HEK293 (cell line): ENCODE results near the gene ARFGAP1.

Source experiments
- CTCF ChIA-PET: fragments of 350-600 bp; formaldehyde crosslinking; extraction: SDS; loops from one replicate; lab custom pipeline; 2021; ENCODE audit warnings: antibody characterized with exemption; lab: Yijun Ruan, JAX
- POLR2A ChIA-PET: fragments of 300-600 bp; formaldehyde crosslinking; extraction: SDS; loops from one replicate; lab custom pipeline; 2020; ENCODE audit warnings: antibody characterized with exemption, inconsistent platforms; lab: Yijun Ruan, JAX
- H3K27ac ChIP-seq: fragments of 200-500 bp; sonication (Bioruptor generic); 2 replicates; pipeline ENCODE4 v1.5.1; 2014; ENCODE audit warnings: low read depth, low read length, control low read depth, inconsistent platforms; ENCODE audit errors: extremely low read depth
- H3K36me3 ChIP-seq, 2 experiments: fragments of 200-500 bp in 1 of 2; sonication (Bioruptor generic) in 1 of 2; 1 replicate in 1 of 2; 2 replicates in 1 of 2; pipeline ENCODE4 v1.5.1; 2014 to 2017; ENCODE audit warnings: inconsistent platforms in 2 of 2, low read length in 2 of 2; ENCODE audit not compliant: control insufficient read depth in 2 of 2, insufficient read depth in 1 of 2
- H3K4me1 ChIP-seq: fragments of 200-500 bp; sonication (Bioruptor generic); 2 replicates; pipeline ENCODE4 v1.5.1; 2014; ENCODE audit warnings: mild to moderate bottlenecking, low read length, inconsistent platforms; ENCODE audit not compliant: control insufficient read depth, insufficient read depth
- H3K4me3 ChIP-seq: 2 replicates; pipeline ENCODE4 v1.5.1; 2011; ENCODE audit warnings: low read depth, mild to moderate bottlenecking, control low read depth, low read length, moderate library complexity
- H3K9me3 ChIP-seq: fragments of 200-500 bp; sonication (Bioruptor generic); 2 replicates; pipeline ENCODE4 v1.5.1; 2014; ENCODE audit warnings: low read depth, low read length, inconsistent platforms; ENCODE audit not compliant: control insufficient read depth, insufficient read depth
- CTCF ChIP-seq: fragments of 450-650 bp; formaldehyde crosslinking; IDR thresholded peaks from 2 replicates; pipeline ENCODE4 v1.5.1; 2016; ENCODE audit warnings: missing biosample characterization, missing genetic modification characterization
- GFI1B ChIP-seq: fragments of 450-650 bp; formaldehyde crosslinking; IDR thresholded peaks from 2 replicates; pipeline ENCODE4 v1.5.1; 2016; ENCODE audit warnings: missing biosample characterization, missing genetic modification characterization
- KLF10 ChIP-seq: fragments of 450-650 bp; IDR thresholded peaks from 2 replicates; pipeline ENCODE4 v1.5.1; 2018; ENCODE audit warnings: missing biosample characterization, mild to moderate bottlenecking, missing genetic modification characterization
- KLF9 ChIP-seq: fragments of 450-650 bp; formaldehyde crosslinking; IDR thresholded peaks from 2 replicates; pipeline ENCODE4 v1.5.1; 2016; ENCODE audit warnings: missing biosample characterization, missing genetic modification characterization, low read depth
- PRDM6 ChIP-seq: fragments of 450-650 bp; formaldehyde crosslinking; IDR thresholded peaks from 2 replicates; pipeline ENCODE4 v1.5.1; 2017; ENCODE audit warnings: missing biosample characterization, missing genetic modification characterization
- SALL2 ChIP-seq: fragments of 450-650 bp; formaldehyde crosslinking; IDR thresholded peaks from 2 replicates; pipeline ENCODE4 v1.5.0; 2017; ENCODE audit warnings: missing biosample characterization, mild to moderate bottlenecking, missing genetic modification characterization, borderline replicate concordance
- SCRT2 ChIP-seq: fragments of 450-650 bp; formaldehyde crosslinking; IDR thresholded peaks from 2 replicates; pipeline ENCODE4 v1.5.1; 2016; ENCODE audit warnings: missing biosample characterization, missing genetic modification characterization
- TRIM28 ChIP-seq: IDR thresholded peaks from 2 replicates; pipeline ENCODE4 v1.6.1; 2011; ENCODE audit warnings: low read length, control low read depth, borderline replicate concordance
- ZBTB26 ChIP-seq: fragments of 450-650 bp; formaldehyde crosslinking; optimal IDR thresholded peaks from 2 replicates; pipeline ENCODE3; 2016; ENCODE audit warnings: missing biosample characterization, mild to moderate bottlenecking, missing genetic modification characterization
- ZFHX2 ChIP-seq: fragments of 450-650 bp; formaldehyde crosslinking; conservative IDR thresholded peaks from 2 replicates; pipeline ENCODE4 v1.5.1; 2016; ENCODE audit warnings: missing biosample characterization, missing genetic modification characterization
- ZIC2 ChIP-seq: fragments of 450-650 bp; formaldehyde crosslinking; IDR thresholded peaks from 2 replicates; pipeline ENCODE4 v1.5.1; 2016; ENCODE audit warnings: missing biosample characterization, missing genetic modification characterization
- ZNF174 ChIP-seq: fragments of 450-650 bp; formaldehyde crosslinking; IDR thresholded peaks from 2 replicates; pipeline ENCODE4 v1.5.0; 2017; ENCODE audit warnings: missing biosample characterization, mild to moderate bottlenecking, missing genetic modification characterization
- ZNF18 ChIP-seq: fragments of 450-650 bp; formaldehyde crosslinking; IDR thresholded peaks from 2 replicates; pipeline ENCODE4 v1.5.1; 2016; ENCODE audit warnings: missing biosample characterization, missing genetic modification characterization
- ZNF221 ChIP-seq: fragments of 450-650 bp; formaldehyde crosslinking; IDR thresholded peaks from 2 replicates; pipeline ENCODE4 v1.5.1; 2017; ENCODE audit warnings: missing biosample characterization, missing genetic modification characterization, borderline replicate concordance
- ZNF239 ChIP-seq: fragments of 450-650 bp; formaldehyde crosslinking; IDR thresholded peaks from 2 replicates; pipeline ENCODE4 v1.5.1; 2016; ENCODE audit warnings: missing biosample characterization, missing genetic modification characterization
- ZNF266 ChIP-seq: fragments of 450-650 bp; formaldehyde crosslinking; IDR thresholded peaks from 2 replicates; pipeline ENCODE4 v1.5.1; 2016; ENCODE audit warnings: missing biosample characterization, missing genetic modification characterization, low read depth
- ZNF391 ChIP-seq: fragments of 450-650 bp; formaldehyde crosslinking; IDR thresholded peaks from 2 replicates; pipeline ENCODE4 v1.5.1; 2016; ENCODE audit warnings: low read depth, missing biosample characterization, missing genetic modification characterization, borderline replicate concordance
- ZNF580 ChIP-seq: fragments of 450-650 bp; formaldehyde crosslinking; IDR thresholded peaks from 2 replicates; pipeline ENCODE4 v1.5.1; 2016; ENCODE audit warnings: missing biosample characterization, missing genetic modification characterization
- ZNF600 ChIP-seq: fragments of 450-650 bp; formaldehyde crosslinking; IDR thresholded peaks from 2 replicates; pipeline ENCODE4 v1.5.1; 2016; ENCODE audit warnings: missing biosample characterization, missing genetic modification characterization
- ZNF76 ChIP-seq: fragments of 450-650 bp; formaldehyde crosslinking; IDR thresholded peaks from 2 replicates; pipeline ENCODE4; 2016; ENCODE audit warnings: low read depth, missing biosample characterization, missing genetic modification characterization, borderline replicate concordance
- ZNF791 ChIP-seq: fragments of 450-650 bp; formaldehyde crosslinking; IDR thresholded peaks from 2 replicates; pipeline ENCODE4 v1.5.1; 2016; ENCODE audit warnings: missing biosample characterization, missing genetic modification characterization

The ARFGAP1 gene

GRCh38 chr20:63247671-63248228, 24.9 kb upstream of the ARFGAP1 start (continued):
- TF ChIP-seq ZNF791 = no peak
- TF ChIP-seq ZIC2 = peak; percentile 38; the same call in 1 of the 2 replicates
- no peak for TF ChIP-seq ZNF76 (tag by site-specific recombination)
- no peak for TF ChIP-seq PRDM6 (tag by site-specific recombination)
- TF ChIP-seq ZNF221 (tag by site-specific recombination) = no peak
- TF ChIP-seq ZNF18 (tag by site-specific recombination) = no peak
- TF ChIP-seq ZNF239 (tag by site-specific recombination) = no peak
- TF ChIP-seq ZNF391 = no peak
- no peak for TF ChIP-seq ZNF266 (tag by site-specific recombination)
- no peak for TF ChIP-seq ZBTB26 (tag by site-specific recombination)
- TF ChIP-seq ZNF580 (tag by site-specific recombination) = no peak
- TF ChIP-seq SALL2 = no peak
- TF ChIP-seq GFI1B = no peak
- TF ChIP-seq ZFHX2 (tag by site-specific recombination) = peak; percentile 87
- TF ChIP-seq ZNF174 (tag by site-specific recombination) = no peak
- no peak for TF ChIP-seq TRIM28
- TF ChIP-seq SCRT2 (tag by site-specific recombination) = no peak

- Histone ChIP-seq H3K36me3 (no peaks in the 10 kb centered on the region), H3K4me1 (no peaks in the 10 kb centered on the region), H3K27ac (no peak overlapping the region), H3K9me3 (no peaks in the 10 kb centered on the region), H3K4me3 (no peak overlapping the region)
- ChIA-PET POLR2A (no interaction called here), CTCF (interaction anchor here (0.9 to 5.1 kb wide), 3 partner anchors 25 to 42 kb away, joined by 3 to 29 read pairs (median 3); no protein-coding TSS in a partner anchor)
- TF ChIP-seq ZNF600 (tag by site-specific recombination) (0 out of 2 replicates have a peak, but pooled peaks have one; percentile 36), KLF9 (tag by site-specific recombination) (no peak), CTCF (no peak), KLF10 (tag by site-specific recombination) (no peak)
Measured at GRCh38 chr20:63248835-63249591, 23.6 kb upstream of the ARFGAP1 start.
